Measurements from ENCODE around the gene BAIAP2L1.
A peak's percentile ranks its signal among the peaks of the same experiment; 100 is the strongest.
"Not testable (repeated sequence)": the region's sequence is repeated elsewhere in the genome, so short reads cannot be mapped to it uniquely, and the experiment has no call there.

BAIAP2L1 gene, protein sequence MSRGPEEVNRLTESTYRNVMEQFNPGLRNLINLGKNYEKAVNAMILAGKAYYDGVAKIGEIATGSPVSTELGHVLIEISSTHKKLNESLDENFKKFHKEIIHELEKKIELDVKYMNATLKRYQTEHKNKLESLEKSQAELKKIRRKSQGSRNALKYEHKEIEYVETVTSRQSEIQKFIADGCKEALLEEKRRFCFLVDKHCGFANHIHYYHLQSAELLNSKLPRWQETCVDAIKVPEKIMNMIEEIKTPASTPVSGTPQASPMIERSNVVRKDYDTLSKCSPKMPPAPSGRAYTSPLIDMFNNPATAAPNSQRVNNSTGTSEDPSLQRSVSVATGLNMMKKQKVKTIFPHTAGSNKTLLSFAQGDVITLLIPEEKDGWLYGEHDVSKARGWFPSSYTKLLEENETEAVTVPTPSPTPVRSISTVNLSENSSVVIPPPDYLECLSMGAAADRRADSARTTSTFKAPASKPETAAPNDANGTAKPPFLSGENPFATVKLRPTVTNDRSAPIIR

DNA sequence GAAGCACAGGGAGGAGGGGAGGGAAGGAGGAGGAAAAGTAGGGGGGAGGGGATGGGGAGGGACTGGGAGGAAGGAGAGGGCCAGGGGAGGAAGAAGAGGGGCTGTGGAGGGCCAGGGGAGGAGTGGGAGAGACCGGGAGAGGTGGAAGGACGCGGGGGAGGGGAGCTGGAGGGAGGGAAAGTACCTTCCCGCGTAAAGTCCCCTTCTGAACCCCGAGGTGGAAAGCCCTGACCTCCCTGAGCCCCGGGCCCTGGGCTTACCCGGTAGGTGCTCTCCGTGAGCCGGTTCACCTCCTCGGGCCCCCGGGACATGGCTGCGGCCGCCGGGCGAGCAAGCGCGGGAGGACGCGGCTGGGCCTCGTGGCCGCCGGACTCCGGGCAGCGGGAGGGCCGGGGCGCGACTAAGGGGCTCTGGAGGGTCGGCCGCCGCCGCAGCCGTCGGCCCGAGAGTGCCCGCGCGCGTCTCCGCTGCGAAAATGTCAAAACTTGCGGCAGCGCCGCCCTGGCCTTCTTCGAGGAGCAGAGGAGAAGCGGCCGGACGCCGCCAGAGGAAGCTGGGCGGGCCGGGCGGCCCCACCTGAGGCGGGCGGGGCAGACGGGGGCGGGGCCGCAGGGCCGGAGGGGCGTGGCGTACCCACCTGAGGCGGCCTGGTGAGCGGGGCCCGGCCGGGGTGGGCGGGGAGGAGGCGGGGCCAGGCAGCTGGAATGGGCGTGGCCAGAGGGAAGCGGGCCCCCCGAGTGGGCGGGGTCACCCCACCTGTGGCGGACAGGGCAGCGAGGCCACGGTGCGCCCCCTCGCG is at the start of gene BAIAP2L1:
Gene BAIAP2L1, minus strand, starts transcription at position 549 of the 799 bp plus-strand sequence. Its CDS starts 238 bp downstream, at position 311.
- DNase-seq: peak; percentile 59

DNA sequence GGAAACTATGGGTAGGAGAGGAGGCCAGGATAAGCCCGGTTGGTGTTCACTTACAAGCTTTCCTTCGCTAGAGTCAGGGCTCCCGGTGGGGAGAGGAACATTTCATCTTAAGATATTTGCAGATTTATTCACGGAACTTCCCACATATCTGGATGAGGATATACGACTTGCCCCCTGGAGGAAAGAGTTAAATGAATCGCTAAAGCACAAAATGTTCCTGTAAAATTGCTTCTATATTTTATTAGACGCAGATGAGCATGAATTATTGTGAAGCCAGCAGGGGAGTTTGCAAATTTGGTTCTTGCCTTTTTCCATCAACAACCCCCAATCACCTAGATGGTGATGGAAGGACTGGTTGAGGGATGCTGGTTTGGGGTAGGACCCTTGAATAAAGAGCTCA is 47.9 kb upstream of the BAIAP2L1 start:
- DNase-seq: no peak

DNA sequence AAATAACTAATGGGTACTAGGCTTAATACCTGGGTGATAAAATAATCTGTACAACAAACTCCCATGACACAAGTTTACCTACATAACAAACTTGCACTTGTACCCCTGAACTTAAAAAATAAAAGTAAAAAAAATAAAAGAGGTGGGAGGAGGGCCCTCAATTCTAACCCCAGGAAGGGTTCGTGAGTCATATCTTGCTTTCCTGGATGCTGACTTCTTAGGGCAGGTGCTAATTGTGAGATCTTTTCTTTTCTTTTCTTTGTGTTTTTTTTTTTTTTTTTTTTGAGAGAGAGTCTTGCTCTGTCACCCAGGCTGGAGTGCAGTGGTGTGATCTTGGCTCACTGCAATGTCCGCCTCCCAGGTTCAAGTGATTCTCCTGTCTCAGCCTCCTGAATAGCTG is 40.1 kb upstream of the BAIAP2L1 start:
- not testable (repeated sequence) for DNase-seq

DNA sequence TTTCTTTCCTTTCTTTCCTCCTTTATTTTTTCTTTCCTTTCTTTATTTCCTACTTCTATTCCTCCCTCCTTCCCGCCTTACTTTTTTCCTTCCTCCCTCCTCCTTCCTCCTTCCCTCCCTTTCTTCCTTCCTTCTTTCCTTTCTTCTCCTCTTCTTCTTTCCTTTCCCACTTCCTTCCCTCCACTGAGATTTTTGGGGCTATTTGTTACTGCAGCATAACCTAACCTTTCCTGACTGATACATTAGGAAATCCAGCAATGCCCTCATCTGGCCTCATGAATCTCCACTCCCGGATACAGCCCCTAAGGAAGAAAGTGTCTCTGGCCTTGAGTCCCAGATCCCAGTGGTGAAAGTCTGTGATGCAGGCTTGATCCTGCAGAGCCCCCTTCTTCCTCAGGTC is 38.6 kb upstream of the BAIAP2L1 start:
- DNase-seq: no peak

DNA sequence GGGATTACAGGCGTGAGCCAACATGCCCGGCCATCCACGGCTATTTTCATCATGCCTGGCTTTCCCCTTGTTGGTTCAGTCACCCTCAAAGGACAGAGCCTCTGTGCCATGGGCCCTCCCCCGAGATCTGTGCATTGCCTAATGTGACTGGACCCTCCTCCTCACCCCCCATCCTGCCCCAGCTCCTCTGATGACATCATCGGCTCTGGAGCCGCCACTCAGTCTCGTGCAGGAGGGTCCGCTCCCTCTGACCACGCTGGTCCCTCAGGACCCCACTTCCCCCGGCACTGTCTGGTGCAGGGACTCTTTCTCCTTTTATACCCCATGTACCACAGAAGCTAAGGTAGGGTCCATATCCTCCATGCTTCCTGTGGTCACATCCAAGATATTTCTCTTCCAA is 33.2 kb upstream of the BAIAP2L1 start:
- DNase-seq: no peak

DNA sequence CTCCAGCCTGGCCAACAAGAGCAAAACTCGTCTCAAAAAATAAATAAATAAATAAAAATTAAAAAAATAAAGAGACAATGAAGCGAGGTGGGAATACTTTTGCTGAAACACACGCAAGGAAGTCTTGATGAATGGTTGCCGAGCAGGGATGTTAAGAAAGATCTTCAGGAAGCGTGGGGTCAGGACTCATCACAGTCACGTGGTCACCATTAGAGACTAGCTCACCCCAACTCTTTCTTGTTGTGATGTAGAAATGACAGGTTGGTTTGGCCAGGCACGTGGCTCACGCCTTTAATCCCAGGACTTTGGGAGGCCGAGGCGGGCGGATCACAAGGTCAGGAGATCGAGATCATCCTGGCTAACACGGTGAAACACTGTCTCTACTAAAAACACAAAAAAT is 28.9 kb upstream of the BAIAP2L1 start:
- DNase-seq: no peak

DNA sequence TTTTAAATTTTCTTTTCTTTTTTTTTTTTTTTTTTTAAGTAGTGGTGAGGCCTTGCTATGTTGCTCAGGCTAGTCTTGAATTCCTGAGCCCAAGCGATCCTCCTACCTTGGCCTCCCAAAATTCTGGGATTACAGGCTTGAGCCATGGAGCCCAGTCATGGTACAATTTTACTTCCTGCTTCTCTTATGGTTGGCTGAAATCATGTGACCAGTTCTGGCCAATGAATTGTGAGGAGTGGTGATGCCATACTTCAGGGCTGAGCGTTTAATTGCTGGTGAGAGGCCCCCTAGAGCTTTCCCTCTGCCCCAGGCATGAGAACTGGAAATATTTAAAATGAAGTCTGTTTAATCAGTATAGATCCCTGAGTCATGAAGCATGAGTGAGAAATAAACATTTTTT is 22.2 kb upstream of the BAIAP2L1 start:
- no peak for DNase-seq

DNA sequence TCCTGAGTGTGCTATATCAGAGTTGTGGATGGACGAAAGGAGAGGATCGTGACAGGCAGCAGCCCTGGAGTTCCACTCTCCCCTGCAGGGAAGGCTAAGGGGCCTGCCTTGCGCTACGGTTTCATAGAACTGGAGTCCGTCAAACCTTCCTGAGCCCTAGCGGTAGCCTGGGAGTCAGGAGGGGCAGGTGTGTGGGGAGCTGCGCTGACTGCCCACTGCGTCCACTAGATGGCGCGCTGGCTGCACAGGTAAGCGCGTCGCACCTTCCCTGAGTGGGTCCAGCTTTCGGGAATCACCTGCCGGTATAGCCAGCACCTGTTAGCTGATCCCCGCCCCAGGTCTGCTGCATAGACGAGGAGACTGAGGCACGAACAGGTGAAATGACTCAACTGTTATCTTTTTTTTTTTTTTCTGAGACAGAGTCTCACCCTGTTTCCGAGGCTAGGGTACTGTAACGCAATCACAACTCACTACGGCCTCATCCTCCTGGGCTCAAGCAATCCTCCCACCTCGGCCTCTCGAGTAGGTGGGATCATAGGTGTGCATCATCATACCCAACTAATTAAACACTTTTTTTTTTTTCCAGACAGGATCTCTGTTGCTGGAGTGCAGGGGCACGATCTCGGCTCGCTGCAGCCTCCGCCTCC is 20.2 kb upstream of the BAIAP2L1 start:
- peak; percentile 43 for DNase-seq

DNA sequence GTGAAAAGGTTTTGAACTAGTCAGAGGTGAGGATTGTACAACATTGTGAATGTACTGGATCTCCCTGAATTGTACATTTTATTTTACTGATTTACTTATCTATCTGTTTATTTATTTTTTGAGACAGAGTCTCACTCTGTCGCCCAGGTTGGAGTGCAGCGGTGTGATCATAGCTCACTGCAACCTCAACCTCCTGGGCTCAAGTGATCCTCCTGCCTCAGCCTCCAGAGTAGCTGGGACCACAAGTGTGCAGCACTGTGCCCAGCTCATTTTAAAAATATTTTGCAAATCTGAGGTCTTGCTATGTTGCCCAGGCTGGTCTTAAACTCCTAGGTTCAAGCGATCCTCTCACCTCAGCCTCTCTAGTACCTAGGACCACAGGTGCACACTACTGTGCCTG is 19.1 kb upstream of the BAIAP2L1 start:
- DNase-seq: not testable (repeated sequence)

DNA sequence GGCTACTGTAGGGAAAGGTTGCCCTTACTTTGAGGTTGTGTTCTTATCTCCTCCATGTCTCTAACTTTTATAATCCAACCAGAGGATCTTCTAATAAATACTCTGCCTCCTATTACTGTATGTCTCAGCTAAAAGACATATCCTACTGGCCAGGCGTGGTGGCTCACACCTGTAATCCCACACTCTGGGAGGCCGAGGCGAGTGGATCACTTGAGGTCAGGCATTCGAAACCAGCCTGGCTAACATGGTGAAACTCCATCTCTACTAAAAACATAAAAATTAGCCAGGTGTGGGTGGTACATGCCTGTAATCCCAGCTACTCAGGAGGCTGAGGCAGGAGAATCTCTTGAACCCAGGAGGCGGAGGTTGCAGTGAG is 18.4 kb upstream of the BAIAP2L1 start:
- not testable (repeated sequence) for DNase-seq

DNA sequence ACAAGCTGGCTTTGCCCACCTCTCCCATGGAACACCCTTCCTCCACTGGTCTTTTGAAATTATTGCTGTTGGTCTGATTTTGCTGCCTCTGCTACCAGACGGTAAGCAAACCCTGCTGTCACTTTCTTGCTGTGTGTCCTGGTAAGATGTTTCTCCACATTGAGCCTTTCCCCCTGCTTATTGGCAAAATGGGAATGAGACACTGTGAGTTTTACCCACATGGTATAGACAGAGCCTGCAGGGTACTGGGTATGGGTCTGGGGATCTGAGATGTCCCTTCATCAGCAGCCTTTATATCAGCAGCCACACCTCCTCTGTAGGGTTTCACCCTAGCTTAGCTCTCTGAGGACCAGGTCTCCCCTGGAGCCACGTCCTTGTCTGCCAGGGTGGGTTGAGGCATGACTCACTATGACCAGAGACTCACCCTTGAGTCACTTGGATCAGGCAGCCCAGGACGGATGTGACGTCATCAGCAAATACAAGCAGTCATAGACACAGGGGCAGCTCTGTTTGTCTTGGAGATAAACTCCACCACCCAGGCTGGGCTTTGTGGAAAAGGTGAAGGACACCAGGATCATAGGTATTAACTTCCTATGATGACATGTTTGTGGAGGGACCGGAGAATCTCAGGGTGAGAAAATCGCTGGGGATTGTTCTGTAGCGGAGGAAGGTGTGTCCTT is 17.9 kb upstream of the BAIAP2L1 start:
- DNase-seq: peak; percentile 43

DNA sequence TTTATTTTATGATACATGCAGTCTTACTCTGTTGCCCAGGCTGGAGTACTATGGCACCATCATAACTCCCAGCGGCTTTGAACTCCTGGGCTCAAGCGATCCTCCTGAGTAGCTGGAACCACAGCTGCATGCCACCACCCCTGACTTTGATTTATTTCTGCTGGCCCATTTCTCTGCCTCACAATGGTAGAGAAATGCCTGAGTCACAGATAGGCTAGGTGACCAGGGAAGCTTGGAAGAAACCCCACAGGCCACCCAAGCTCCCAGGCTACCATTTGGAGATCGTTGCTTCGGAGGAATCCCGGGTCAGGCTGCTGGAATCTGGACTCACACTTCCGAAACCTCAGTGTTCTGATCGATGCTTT is 17.4 kb upstream of the BAIAP2L1 start:
- no peak for DNase-seq

DNA sequence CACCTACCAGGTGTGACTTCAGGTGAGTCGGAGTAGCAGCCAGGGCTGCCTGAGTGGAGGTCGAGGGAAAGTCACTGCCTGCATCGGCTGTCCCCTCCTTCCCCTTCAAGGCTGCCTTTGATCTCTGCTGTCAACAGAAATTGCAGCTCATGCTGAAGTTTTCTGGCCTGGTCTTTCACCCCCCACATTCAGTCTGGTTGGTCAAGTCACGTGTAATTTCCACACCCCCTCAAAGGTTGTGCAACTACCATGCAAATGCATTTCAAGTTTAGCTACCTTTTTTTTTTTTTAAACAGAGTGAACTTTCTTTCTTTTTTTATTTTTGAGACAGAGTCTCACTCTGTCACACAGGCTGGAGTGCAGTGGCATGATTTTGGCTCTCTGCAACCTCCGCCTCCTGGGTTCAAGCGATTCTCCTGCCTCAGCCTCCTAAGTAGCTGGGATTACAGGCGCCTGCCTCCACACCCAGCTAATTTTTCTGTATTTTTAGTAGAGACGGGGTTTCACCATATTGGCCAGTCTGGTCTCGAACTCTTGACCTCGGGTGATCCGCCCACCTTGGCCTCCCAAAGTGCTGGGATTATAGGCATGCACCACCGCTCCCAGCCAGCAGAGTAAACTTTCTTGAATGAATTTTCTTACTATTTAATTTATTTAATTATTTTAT is 16.8 kb upstream of the BAIAP2L1 start:
- DNase-seq: not testable (repeated sequence)

DNA sequence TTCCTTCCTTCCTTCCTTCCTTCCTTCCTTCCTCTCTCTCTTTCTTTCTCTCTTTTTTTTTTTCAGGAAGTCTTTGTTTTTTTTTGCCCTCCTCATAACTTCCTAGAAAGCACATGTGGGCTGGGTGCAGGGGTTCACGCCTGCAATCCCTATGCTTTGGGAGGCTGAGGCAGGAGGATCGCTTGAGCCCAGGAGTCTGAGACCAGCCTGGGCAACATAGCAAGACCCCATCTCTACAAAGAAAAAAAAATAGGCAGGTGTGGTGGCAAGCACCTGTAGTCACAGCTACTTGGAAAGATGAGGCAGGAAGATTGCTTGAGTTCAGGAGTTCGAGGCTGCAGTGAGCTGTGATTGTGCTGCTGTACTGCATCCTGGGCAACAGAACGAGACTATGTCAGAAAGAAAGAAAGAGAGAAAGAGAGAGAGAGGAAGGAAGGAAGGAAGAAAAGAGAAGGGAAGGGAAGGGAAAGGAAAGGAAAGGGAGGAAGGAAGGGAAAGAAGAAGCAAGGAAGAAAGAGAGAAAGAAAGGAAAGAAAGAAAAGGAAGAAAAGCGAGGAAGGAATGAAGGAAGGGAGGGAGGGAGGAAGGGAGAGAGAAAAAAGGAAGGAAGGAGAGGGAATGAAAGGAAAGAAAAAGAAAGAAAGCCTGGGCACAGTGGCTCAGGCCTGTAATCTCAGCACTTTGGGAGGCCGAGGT is 13.5 kb upstream of the BAIAP2L1 start:
- DNase-seq: no peak

DNA sequence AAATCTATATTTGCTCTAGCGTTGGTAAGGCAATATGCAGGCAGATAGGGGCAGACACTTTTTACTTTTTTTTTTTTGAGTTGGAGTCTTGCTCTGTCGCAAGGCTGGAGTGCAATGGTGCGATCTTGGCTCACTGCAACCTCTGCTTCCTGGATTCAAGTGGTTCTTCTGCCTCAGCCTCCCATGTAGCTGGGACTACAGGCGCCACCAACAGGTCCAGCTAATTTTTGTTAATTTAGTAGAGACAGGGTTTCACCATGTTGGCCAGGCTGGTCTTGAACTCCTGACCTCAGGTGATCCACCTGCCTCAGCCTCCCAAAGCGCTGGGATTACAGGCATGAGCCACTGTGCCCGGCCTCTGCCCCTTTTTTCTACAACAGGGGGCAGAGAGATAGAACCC is 12.8 kb upstream of the BAIAP2L1 start:
- not testable (repeated sequence) for DNase-seq

DNA sequence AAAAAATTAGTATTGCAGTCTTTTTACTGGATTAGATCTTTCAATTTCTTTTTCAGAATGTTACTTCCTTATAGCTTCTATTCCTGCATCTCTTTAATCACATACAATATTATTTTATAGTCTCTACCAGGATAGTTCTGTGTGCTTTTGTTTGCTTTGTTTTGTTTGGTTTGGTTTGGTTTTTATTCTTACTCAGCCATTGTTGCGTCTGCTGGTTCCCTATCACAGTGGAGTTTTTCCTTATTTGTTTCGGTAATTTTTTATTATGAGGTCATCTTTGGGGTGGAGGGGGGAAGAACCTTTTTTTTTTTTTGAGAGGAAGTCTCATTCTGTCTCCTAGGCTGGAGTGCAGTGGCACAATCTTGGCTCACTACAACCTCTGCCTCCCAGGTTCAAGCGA is 9.0 kb upstream of the BAIAP2L1 start:
- DNase-seq: no peak

DNA sequence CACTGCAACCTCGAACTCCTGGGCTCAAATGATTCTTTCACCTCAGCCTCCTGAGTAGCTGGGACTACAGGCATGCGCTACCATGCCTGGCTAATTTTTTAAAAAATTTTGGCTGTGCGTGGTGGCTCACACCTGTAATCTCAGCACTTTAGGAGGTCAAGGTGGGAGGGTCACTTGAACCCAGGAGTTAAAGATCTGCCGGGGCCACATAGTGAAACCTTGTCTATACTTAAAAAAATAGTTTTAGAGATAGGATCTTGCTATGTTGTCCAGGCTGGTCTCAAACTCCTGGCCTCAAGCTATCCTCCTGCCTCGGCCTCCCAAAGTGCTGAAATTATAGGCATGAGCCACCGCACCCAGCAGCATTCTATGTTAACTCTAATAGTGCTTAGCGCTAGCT is 7.3 kb upstream of the BAIAP2L1 start:
- DNase-seq: not testable (repeated sequence)

DNA sequence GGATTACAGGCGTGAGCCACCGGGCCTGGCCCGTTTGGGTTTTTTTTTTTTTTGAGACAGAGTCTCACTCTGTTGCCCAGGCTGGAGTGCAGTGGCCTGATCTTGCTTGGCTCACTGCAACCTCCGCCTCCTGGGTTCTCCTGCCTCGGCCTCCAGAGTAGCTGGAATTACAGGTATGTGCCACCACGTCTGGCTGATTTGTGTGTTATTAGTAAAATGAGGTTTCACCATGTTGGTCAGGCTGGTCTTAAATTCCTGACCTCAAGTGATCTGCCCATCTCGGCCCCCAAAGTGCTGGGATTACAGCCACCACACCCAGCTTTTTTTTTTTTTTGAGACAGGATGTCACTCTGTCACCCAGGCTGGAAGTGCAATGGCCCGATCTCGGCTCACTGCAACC is 5.9 kb upstream of the BAIAP2L1 start:
- DNase-seq: no peak

DNA sequence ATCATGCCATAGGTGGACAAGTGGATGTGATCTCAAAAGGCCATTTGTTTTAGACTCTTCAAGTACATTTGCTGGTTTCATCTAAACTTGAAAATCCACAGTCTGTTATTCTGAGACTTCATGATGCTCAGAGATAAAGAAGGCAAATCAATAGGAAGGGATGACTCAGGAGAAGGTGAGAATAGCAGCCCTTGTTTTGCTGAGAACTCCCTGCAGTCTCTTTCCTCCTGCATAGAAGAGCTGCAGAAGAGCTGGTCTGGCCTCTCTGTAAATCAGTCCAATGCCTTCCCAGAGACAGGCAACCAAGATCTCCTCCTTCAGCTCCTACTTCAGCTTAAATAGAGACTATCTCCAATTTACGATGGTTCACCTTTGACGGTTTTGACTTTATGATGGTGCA is 4.0 kb upstream of the BAIAP2L1 start:
- DNase-seq: no peak

DNA sequence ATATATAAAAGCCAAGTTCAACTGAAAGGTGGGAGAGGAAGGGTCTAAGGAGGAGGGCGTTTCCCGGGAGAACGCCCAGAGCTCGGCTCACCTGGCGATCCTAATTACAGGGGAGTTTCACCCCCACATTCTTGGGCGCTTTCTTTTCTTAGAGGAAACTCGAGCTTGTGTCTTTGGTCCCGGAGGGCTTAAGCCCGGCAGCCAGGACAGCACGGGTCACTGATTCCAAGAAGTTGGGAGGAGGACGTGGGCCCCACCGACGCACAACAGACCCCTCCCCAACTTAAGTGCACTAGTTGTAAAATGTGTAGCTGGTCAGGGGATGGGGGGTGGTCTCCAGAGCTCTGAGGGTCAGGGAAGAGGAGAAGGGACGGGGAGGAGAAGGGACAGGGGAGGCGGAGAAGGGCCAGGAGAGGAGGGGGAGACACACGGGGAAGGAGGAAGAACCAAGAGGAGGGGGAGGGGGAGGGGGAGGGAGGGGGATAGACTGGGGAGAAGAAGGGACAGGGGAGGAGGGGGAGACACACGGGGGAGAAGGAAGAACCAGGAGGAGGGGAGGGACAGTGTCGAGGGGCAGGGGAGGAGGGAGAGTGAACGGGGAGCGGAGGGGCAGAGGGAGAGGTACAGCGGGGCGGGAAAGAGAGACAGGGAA is 874 bp downstream of the BAIAP2L1 start:
- DNase-seq: no peak

DNA sequence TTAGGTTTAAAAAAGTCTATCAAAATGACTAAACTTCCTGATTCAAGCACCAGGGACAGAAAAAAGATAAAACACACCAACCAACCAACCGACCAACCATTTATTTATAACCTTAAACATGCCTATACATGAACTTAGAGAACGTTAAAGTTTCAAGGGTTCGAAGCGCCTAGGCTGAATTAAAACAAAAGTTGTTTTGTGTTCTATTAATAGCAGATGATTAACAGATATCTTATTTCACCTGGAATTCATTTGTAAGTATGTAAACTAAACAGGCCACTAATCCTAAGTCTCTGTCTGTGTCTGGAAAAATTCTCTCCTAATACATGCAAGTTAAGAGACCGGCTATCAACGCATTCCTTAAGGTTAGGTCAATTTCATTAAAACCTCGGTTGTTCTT is 1.4 kb downstream of the BAIAP2L1 start:
- DNase-seq: no peak

All from stimulated activated naive CD4-positive, alpha-beta T cell treated with Interleukin-2 at 50 U/mL for 16 hours (primary cell).